C1 segment of cervical spinal cord (tissue), 14 donors: ENCODE measurements around the gene SLC15A1.

Source experiments
- DNase-seq, 14 donors: peaks; one replicate each; lab custom pipeline; 2025; lab: John Stamatoyannopoulos, UW

The SLC15A1 gene

DNA sequence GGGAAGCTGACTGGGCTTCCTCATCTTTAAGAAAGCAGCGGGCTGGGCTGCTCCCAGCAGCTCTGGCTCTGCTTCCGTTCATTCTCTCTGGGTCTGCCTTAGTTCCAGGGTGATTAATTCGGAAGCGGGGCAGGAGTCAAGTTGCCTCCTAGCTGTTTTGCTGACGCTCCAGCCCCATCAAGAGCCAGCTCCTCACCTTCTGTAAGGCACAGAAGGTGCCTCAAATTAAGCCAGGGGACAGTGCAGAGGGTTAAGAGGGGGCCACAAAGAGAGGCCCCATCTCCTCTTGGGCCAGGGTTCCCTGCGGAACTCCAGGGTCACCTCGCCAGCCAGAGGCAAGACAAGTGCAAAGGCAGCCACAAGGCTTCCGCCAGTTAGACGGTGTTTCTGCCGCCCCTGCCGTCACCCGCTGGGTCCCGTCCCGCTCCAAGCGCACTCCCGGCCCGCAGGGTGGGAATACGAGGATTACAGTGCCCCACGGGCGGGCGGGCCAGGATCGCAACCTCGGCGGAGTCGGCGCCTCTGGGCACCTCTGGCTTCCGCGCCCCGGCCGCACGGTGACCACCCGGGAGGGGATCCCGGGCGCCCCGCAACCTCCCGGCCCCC, 508 bp downstream of the SLC15A1 start:
- DNase-seq, result no peak

- no peak for DNase-seq
These were observed 1.1 kb downstream of the SLC15A1 start for GRCh38 chr13:98751367-98751782.

DNA sequence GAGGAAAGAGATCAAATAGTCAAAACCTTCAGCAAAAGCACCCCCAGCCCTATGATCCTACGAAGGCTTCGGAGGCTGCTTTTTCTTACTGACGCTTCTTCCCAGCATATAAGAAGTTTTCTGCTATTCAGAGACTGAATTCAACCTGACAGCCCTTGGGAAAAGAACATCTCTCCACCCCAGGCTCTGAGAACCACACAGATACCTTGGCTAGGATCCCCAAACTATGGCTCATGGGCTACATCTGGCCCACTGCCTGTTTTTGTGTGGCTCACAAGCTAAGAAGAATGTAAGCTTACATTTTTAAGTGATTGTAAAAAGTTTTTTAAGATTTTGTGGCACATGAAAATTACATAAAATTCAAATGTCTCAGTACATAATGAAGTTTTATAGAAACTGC, 3.0 kb downstream of the SLC15A1 start:
- no peak for DNase-seq

DNA sequence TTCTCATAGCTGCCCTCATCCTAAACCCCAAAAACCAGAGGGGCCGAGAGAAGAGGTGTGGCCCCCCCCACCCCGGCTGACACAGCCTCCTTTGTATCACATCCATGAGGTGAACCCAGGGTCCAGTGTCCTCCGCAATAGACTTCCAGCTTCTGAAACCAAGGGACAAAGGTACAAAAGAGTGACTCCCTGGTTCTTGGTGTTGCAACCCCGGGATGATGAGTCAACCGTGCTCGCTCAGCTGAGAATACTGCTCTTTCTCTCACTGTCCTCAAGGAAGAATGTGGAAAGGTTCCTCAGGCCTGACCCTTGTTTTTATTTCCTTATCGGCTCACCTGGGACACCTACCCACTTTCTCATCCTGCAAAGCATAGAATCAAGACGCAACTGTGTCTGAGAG, 5.5 kb downstream of the SLC15A1 start:
- DNase-seq, result no peak

- no peak for DNase-seq
These were observed 9.1 kb downstream of the SLC15A1 start for GRCh38 chr13:98743377-98743776.

- no peak for DNase-seq
These were observed 9.5 kb downstream of the SLC15A1 start for GRCh38 chr13:98742961-98743360.

GRCh38 chr13:98741741-98742435, 10.6 kb downstream of the SLC15A1 start:
- DNase-seq, result no peak

- no peak for DNase-seq
These were observed 12.3 kb downstream of the SLC15A1 start for GRCh38 chr13:98740131-98740530.

GRCh38 chr13:98738993-98739392, 13.5 kb downstream of the SLC15A1 start:
- no peak for DNase-seq

- no peak for DNase-seq
These were observed 14.3 kb downstream of the SLC15A1 start for GRCh38 chr13:98738213-98738612.

DNA sequence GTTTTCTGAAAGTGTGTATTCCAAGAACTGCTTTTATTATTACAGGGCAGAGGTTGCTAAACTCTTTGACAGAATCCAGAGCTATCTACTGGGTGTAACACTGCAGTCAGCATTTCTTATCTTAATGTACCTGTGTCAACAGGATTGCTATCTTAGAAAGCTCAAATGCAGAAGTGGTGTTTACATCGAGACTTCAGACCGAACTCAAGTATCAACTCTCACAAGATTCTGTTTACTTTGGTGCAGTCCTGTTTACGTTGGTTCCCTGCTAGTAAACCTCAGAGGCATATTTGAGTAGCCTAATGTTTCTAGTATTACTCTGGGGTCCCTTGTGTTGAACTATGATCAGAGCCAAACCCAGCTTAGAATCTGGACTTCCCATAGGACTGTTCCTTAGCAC, 20.5 kb downstream of the SLC15A1 start:
- no peak for DNase-seq

- DNase-seq, result no peak
These were observed 21.4 kb downstream of the SLC15A1 start for GRCh38 chr13:98731038-98731437.

- no peak for DNase-seq
These were observed 22.0 kb downstream of the SLC15A1 start for GRCh38 chr13:98730441-98730840.

GRCh38 chr13:98729658-98730057, 22.8 kb downstream of the SLC15A1 start:
- no peak for DNase-seq

GRCh38 chr13:98722958-98723357, 29.5 kb downstream of the SLC15A1 start:
- DNase-seq, result no peak

- DNase-seq, result no peak
These were observed 30.5 kb downstream of the SLC15A1 start for GRCh38 chr13:98721825-98722510.

GRCh38 chr13:98719527-98720250, 32.8 kb downstream of the SLC15A1 start:
- DNase-seq, result no peak

GRCh38 chr13:98717891-98718290, 34.6 kb downstream of the SLC15A1 start:
- no peak for DNase-seq

- no peak for DNase-seq
These were observed 35.2 kb downstream of the SLC15A1 start for GRCh38 chr13:98717256-98717655.

- DNase-seq, result no peak
These were observed 42.0 kb downstream of the SLC15A1 start for GRCh38 chr13:98710521-98710920.

- DNase-seq, result no peak
These were observed 45.0 kb downstream of the SLC15A1 start for GRCh38 chr13:98707281-98707999.
